IPS-NIHi7 (cell line): ENCODE results near the gene PIGU.

Experiments
- DNase-seq: peaks from one replicate; pipeline ENCODE4 v3.0.0; 2012; ENCODE audit warnings: mixed read lengths; ENCODE audit errors: extremely low spot score

Gene PIGU

DNA sequence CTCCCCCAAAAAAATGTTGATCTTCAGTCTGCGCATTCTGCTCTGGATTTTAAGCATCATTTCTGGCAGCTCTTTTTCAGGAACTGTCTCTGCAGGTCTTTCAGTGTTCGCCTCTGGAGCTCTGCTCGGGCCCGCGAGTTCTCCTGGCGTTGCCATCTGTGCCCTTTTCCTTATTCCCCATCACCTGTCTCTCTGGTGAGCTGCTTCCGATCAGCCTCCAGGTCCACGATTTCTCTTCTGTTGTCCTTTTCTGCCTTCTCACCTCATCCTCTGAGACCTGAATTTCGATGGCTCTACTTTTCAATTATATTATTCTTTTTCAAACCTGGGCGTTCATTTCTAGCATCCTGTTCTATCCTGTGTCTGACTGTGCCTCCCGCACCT lies 119.0 kb downstream of the PIGU start:
- no peak for DNase-seq

DNA sequence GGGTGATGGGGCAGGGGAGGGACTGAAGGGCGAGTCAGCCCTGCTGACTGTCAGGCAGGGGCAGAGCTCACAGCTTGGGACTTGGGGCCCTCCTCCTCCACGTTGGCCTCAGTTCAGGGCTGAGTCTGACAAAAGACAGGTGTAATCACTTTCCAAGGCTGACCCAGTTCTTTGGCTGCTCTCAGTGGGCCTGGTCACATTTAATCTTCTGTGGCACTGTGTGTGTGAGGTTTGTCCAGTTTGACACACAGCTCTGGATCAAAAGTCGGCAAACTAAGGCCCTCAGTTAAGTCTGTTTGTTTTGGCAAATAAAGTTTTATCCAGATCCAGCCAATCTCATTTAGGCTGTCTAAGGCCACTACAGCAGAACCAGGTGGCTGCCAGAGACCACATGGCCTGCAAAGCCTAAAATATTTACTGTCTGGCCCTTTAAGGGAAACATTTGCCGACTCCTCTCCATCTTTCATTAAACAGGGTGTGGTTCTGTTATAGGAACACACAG lies 123.5 kb downstream of the PIGU start:
- DNase-seq: no peak

DNA sequence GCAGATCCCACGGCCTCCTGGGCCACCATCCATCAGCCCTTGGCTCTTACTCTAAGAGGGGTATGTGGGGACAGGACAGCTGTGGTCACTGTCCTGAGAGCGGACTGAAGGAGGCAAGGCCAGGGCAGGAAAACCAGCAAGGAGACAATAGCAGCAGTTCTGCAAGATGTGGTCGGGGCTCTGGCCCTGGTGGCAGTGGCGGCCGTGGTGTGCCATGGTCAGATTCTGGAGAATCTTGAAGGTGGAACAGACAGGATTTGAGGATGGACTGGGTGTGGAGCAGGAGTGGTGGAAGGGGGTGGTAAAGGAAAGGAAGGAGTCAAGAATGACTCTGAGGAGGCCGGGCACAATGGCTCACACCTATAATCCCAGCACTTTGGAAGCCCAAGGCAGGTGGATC lies 124.3 kb downstream of the PIGU start:
- DNase-seq: no peak

DNA sequence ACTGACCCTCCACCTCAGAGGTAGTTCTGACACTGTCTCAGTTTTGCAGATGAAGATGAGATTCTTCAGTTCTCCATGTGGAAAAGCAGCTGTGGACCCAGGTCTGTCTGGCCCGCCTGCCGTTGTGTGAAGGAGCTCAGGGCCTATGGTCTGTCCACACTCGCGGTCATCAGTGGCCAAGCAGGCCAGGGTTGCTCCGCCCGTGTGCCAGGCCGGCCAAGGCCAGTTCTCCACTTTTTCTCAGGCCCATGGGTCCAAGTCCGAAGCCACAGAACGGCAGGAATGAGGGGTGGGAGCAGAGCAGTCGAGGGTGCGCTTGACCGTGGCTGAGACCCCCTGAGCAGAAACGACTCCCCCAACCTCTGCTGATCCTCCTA lies 127.0 kb downstream of the PIGU start:
- no peak for DNase-seq

DNA sequence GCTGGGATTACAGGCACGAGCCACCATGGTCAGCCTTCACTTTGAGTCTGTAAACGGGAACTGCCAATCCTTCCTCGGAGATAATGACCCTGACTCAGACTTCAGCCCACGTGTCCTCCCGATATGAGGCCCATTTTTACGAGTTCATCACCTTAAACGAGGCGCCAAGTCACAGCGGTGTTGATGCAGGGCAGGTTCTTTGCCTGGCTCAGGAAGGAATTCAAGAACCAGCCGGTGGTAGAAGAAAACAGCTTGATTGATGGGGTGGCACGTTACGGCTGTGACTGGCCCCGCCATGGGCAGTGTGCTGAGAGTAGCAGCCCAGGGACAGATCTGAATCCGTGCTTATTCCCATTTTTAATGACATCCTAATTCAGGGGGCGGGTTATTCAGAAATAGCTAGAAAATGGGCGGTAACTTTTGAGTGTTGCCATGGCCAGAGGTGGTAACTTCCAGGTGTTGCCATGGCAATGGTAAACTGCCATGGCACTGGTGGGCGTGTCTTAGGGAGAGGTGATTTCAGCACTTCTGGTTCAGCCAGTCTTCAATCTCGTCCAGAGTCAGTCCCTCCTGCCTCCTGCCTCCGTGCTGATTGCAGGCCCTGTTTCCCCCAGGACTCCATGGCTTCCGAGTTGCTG lies 127.5 kb downstream of the PIGU start:
- DNase-seq: peak; percentile 62

DNA sequence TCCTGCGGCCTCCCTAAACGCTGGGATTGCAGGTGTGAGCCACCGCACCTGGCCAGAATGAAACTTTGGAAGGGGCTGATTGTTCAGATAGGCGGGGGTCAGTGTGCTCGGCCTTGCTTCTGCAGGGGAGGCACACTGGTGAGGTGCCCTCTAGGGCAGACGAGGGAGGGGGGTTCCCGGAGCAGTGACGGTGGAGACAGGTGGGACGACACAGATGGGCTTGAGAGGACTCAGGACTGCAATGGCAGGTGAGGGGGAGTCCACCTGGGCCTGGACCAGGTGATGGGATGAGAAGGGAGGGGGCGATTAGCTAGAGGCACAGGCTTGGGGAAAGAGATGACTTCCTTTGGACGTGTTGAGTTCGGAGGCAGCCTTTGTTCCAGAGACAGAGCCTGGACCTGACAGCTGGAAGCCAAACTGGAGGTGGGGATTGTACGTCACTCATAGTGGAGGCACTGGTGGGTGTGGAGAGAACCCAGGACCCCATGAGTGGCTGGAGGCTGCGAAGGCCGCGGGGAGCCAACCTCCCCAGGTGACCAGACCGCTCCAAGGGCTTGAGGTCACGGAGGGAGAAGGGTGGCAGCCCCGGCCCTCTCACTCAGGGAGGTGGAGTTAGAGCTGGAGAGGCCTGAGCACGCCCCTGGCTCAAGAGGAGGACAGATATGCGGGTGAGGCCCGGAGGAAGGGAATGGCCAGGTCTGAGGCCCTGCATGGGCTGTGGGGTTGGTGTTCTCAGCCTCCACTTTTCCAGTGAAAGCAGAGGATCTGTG lies 128.9 kb downstream of the PIGU start:
- no peak for DNase-seq

DNA sequence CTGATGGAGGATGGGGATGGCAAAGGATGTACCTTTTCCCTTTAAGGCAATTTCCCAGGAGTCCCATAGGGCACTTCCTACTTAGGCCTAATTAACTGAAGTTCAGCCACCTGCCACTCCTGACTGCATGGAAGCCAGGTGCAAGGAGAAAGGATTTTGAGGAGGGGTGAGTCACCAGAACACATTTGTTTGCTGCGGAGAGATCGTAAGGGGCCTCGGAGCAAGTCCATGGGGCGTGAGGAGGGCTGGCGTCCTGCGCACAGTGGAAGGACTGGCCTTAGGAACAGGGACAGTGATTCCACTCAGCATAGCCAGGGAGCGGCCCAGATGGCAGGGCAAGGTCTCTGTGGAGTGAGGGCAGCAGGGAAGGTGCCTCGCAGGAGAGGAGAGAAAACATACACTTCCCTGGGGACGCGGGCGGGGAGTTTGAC lies 130.1 kb downstream of the PIGU start:
- DNase-seq: no peak

DNA sequence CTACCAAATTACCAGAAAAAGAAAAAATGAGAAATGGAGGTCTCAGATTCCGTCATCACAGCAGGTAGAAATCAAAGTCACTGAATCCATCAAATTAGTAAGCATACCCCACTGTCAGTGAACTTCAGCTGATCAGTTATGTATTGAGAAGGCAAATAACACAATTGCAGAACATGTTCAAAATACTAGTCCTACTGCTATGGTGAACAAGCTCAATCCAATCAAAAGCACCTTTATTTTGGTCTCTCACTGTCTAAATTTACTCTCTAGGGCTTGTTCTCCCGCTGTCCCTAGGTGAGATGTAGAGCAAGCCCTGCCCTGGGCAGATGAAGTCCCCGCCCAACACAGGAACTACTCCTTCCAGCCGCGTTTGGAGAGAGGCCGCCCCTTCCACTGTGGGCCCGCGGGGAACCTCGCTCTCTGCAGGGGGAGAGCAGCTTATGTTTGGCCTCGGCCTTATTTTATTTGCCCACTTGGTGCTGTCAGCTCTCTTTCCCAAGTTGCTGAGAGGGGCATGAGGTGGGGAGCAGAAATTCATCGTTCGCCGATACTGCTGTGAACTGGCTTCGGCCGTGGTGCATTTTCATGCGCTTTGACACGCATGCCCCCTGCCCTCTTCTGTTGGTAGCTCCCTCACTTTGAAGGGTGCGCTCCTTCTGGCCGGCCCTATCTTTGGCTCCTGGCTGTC lies 132.6 kb downstream of the PIGU start:
- DNase-seq: peak; percentile 58

DNA sequence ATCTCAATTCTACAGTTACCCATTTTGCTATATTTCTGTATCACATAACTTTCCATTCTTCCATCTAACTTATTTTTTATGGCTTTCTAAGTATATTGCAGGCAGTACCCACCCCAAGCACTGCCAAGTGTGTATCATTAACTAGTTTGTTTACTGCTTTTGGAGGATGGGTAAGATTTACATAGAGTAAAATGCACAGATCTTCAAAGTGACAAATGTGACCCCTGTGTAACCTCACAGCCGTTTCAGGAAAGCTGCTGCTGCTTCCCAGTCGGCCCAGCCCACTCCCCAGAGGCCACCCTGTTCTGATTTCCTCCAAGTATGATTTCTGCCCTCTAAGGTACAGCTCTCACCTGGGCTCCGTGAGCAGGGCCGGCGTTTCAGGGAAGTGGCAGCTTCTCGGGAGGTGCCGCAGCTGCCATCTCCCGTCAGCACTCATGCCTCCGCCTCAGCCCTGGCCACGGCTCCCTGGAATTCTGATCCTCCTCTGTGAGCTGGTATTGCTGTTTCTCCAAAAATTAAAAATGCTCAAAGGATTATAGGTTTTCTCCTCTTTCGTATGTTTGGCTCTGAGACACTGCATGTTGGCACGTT lies 133.3 kb downstream of the PIGU start:
- no peak for DNase-seq

DNA sequence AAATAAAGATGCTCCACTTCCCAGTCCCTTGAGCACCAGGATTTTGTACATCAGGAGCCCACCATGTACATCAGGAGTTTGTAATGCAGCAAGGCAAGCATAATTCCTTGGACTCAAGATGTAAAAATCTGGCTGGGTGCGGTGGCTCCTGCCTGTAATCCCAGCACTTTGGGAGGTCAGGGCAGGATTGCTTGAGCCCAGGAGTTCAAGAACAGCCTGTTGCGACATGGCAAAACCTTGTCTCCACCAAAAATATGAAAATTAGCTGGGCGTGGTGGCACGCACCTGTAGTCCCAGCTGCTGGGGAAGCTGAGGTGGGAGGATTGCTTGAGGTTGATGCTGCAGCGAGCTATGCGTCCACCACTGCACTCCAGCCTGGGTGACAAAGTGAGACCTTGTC lies 134.5 kb downstream of the PIGU start:
- DNase-seq: no peak

DNA sequence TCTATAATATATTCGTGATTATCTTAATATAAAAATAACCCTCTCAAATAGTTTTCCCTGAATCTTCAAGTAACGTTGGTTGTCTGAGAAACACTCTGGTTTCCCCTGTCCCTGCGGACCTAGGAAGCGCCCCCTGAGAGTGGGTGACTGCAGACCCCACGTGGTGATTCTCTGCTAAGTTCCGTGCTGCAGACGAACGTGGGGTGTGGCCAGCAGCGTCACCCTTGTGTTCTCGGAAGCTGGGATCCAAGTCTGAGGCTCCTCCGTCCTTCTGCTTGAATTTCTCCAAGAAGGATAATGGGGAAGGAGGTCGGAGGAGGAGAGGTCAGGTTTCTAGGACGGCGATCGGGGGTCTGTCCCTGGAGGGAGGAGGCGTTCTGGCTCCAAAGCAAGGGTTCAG lies 135.0 kb downstream of the PIGU start:
- DNase-seq: no peak

DNA sequence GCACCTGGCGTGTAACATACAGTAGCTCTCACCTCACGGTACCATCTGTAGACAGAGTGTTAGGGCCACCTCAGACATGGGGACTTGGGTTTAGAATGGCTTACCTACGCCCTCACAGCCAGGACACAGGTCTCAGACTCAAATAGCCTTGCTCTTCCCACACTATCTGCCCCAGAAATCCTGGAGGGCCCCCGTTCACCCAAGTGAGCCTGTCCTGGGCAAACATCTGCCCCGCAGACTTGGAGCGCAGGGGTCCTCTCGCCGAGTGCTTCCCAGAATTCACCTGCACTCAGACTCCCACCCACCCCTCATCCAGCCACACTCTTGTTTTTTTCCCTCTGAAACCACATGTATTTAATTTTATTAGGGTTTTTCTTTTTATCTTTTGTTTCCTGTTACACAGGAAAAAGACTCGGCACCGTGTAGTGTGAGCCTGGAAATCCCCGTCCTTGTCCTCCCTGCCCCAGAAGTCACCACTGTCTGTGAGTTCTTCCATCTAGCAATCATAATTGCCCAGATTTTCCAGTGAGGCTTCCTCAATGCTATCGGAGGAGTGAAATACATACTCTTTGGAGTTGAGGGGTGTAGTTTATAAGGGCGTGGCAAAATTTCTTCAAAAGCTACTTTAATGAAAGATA lies 135.5 kb downstream of the PIGU start:
- no peak for DNase-seq

DNA sequence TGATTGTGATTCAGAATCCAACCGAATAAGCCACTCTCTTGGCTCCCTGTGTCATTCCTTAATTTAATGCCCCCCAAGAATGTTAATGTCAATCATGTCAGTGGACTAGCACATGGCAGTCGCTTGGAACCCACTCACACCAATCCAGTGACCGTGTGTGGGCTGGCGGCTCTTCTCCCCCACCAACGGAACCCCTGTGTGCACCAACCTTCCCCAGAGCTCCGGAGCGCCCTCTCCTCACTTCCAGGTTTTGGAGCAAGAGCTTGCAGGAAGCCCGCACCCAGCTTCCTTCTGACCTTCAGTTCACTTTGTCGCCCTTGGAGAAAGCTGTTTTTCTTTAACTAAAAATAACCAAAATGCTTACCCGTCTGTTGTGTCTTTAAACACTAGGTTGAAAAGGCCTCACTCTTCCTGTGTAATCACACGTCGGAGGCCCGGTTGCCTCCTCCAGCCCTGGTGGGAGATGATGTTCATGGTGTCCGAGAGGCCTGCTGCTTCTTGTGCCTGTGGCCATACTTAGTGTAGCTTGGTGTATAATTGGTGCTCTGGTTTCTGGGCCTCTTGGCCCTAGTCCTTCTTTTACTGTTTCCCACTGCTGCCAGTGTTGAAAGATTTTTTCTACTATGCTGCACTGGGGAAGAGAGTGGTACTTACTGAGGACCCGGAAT lies 136.2 kb downstream of the PIGU start:
- DNase-seq: no peak

DNA sequence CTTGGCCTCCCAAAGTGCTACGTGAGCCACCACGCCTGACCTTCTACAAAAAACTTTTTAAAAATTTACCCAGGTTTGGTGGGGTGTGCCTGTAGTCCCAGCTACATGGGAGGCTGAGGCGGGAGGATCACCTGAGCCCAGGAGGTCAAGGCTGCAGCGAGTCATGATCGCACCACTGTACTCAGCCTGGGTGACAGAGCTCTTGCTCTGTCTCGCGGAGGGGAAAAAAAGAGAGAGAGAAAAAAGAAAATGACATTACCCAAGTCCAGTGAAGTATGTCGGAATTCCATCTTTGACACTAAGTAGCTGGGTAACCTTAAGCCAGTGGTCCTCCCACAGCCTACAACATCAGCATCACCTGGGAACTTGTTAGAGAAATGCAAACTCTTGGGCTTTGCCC lies 137.1 kb downstream of the PIGU start:
- DNase-seq: no peak

DNA sequence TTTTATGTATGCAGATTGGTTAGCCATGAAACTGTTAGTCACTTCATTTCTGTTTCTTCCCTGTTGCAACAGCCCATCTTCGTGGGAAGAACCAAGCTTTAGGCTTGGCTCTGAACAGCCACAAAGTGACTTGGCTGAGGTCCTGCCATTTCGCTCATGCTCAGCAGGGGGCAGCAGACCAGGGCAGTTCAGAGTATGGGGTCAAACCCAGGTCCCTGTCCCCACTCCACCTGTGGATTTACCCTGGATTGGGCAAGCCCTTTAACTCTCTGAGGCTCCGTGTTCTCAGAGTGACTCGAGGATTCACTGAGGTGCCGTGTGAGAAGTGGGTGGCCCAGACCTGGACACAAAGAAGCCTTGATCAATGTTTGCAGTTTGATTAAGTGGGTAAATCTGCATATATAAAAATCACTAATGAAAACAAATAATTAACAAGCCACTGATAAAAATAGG lies 138.2 kb downstream of the PIGU start:
- peak; percentile 72 for DNase-seq

DNA sequence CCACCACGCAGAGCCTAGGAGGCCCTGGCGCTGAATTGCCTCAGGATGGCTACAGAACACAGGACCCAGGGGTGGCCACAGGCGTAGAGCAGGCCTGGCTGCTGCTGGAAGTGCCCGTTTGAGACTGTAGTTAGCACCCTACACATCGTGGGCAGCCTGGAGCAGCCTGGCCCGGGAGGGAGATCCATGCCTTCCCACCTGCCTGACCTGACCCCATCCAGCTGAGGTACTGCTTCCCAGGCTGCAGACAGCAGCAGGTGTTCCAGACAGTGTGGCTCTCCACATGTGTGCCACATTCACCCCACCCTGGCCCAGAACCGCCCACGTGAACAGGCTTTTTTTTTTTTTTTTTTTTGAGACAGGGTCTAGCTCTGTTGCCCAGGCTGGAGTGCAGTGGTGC lies 139.2 kb downstream of the PIGU start:
- DNase-seq: no peak

DNA sequence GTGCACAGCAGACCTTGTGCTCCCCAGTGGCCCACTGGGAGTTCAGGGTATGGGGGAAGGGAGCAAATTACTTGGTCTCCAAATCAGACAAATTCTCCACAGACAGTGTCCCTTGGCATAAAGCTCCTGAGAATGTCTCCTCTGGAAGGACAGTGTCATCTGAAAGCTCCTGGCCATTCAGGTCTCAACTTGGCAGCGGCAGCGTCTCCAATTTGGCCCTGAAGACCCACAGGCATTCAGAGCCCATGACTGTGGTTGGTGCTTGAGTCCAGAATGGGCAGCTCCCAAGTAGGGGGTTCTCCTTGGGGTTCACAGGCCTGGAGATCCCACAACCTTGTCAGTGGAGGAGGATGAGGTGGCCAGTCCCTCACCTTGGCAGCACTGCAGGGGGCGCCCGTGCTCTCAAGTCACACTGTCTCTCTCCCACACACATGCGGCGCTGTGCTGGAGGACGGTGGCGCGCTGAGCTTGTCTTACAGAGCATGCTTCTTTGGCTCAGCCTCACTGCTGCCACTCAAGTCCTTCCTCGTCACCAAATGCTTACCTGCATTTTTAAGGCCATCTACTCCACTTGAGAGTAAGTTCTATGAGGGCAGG lies 140.0 kb downstream of the PIGU start:
- DNase-seq: peak; percentile 60

DNA sequence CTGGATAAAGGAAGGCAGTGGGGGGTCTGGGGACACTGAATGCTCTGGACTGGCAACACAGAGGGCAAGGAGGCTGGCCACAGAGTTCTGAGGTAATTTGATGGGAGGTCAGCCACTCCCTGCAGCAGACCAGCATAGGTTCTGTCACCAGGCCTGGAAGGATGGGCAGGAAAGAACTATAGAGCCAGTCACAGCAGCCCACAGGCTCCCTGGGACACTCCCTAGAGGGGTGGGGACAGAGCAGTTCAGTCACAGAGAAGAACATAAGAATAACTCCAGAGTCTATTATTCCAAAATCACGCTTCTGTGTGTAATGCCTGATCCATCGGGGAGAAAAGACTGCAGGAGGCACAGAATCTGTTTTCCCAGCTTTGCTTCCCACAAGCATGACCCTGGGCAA lies 141.0 kb downstream of the PIGU start:
- no peak for DNase-seq

DNA sequence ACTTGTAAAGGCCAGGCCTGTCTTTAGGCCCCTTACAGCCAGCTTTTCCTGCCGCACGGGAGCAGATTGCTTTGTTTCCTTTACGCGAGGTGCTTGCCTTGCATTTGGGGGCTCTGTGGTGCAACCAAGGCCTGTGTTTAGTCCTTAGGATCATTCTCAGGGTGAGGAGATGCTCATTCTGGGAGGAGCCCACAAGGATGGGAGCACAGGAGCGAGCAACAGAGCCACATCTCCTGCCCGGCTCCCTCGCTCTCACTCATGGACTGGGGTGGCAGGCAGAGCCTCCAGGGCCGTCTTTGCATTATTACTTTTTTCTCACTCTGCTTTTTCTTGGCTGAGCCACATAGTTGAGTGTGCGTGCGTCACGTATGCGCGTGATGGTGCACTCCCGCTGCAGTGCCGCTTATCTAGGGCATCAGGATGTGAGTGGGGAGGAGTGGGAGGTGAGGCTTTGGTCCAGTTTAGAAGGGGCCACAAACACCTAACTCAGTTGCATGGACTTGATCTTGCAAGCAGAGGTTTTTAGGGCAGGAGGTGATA lies 141.5 kb downstream of the PIGU start:
- DNase-seq: no peak

DNA sequence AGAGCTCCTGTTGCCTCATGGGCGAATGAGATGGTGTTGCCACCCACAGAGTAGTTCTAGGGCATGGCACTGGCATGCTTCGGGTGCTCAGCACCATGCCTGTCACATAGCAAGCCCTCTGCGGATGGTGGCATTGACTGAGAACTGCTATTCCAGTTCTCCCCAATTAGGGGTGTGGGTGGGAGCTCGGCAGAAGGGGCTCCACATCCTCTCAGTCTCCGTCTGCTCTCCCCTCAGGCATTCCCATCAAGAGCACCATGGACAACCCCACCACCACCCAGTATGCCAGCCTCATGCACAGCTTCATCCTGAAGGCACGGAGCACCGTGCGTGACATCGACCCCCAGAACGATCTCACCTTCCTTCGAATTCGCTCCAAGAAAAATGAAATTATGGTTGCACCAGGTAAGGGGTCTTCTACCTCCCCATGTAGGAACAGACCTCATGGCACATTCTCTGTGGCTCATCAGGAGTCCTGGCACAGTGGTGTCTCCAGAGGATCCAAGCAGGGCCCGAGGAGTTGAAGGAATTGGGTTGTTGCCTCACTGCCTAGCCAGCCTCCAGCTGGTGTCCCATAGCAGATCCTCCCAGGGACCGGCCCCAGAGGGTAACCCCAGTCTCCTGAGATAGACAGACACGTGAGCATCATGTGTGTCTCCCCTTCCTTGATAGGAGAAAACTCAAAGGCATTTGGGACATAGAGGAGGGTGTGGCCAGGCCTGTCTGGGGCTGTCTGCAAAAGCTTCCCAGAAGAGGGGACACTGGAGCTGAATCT lies 142.3 kb downstream of the PIGU start:
- no peak for DNase-seq
